Measurements from ENCODE around the gene MIDN.

Gene MIDN

DNA sequence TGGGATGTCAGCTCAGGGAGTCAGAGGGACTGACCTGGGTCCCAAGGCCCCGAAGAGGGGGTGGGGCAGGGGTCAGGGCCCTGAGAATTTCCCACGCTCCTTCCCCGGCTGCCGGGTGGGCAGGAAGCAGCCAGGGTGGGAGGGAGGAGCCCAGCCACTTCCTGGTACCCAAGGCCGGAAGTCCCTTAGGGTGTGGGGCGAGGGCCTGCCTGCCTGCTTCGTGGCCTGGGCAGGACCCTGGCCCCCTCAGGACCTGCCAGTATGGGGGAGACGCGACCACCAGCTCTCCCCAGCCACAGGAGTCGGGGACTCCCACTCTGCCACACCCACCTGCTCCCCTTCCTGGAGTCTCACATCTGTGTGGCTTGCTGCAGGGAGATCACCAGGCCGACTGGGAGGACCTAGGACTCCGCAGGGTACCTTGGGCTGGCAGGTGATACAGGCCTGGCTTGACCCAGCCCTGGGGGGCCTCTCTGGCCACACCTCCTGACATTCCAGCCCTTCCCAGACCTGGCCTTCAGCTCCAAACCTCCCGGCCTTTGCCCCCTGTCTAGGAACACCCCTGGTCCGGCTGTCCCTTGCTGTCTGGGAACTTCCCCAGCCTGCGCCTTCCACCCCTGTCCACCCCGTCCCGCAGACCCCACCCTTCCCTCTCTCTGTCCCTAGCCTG lies 11.0 kb downstream of the MIDN start:
- peak; percentile 59 to 85 (median 64) for DNase-seq

DNA sequence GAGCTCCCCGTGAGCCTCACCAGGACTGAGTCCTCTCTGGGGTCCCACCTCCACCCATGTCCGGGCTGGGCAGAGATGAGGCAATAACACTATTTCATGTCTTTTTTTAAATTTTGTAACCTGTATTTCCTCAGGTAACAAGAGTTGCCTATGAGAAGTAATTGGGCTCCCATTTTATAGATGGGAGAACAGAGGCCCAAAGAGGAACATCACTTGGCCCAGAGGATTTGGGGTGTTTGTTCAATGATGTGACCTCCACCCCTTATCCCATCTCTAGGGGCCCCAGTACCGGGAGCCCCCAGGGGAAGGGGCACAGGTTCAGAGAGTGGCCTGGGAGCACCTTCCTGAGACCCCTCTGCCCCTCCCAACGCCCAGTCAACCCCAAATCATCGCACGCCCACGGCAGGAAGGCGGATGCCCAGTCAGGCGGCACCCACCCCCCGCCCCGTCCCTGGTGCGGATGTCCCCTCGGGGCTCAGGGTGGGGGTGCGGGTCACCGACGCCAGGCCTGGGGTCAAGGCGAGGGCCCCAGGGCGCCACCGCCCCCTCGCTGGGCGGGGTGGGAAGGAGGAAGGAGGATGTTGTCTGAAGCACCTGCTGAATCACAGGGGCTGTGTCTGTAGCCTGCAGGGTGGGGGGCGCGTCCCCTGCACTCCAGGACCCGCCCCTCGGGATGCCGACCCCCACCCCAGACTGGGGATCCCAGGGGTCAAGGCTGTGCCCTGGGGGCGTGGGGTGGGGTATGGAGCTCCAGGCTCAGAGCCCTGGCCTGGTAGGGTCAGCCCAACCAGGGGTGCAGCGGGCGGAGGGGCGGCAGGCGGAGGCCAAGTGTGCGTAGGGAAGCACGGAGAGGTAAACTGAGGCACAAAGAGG lies 11.7 kb downstream of the MIDN start:
- DNase-seq = peak in 2 of 5 donors; percentile 58 to 64

- peak; percentile 95 to 99 (median 96) for DNase-seq
Observed at GRCh38 chr19:1260749-1261537, 12.6 kb downstream of the MIDN start.

DNA sequence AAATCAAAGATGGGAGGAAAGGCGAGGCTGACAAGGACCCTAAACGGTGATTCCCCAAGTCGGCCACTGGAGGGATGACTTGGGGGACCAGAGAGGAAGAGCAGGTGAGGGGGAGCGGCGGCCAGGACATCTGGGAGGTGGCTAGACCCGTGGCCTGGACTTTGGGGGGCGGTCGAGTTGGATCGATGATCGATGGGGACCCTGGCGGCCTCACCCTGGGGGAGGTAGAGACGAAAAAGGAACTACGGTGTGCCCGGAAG lies 13.1 kb downstream of the MIDN start:
- DNase-seq = peak in 1 of 5 donors; percentile 36

GRCh38 chr19:1261798-1262622 lies 13.6 kb downstream of the MIDN start:
- peak in 2 of 5 donors; percentile 47 to 53 for DNase-seq

GRCh38 chr19:1262623-1263123 lies 14.3 kb downstream of the MIDN start:
- no peak for DNase-seq

DNA sequence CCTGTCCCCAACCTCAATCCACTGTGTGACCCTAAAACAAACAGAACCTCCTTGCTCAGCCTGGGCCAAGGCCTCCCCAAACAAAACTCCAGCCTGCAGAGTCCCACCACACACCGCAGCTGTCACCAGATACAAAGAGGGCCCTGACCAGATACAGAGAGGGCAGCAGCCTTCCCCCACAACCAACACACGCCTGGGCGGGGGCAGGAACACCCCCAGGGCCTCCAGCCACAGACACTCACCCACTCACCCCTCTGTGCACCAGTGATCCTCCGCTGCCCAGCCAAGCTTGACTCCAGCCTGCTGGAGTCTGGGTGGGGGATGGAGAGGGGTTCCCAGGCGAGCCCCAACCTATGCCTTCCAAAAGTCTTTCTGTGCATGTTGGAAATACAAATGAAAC lies 14.8 kb downstream of the MIDN start:
- no peak for DNase-seq

DNA sequence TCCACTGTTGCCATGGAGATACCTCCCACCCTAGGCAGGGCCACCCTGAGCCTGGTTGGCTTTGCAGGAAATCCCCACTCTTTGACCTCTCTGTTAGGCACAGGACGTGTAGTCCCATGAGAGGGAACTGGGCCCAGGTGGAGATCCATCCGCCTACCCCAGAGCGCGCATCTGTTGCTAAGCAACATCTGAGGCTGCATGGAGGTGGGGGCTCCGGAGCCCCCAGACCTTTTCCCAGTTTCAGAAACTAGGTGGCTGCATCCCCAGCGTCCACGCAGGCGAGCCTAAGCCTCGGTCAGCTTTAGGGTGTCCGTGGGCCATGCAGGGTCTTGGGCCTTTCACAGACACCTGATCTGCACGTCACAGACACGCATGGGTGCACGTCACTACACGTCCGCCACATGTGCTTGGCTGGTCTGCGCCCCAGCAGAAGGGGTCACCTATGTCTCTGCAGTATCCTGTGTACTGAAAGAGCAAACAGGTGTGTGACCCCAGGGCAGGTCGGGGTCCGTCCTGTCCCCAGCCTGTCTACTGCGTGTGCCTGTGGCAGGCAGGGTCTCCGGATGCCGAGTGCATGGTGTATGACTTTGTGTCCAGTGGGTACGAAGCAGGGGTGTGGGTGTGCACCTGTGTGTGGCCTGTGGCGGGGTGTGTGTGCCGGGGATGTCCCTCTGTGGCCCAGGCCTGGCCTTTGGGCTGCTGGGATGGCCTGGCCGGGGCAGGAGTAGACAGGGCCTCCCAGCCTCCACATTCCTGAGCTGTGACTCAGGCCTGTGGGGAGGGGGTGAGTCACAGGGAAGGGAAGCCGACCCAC lies 16.6 kb downstream of the MIDN start:
- DNase-seq = no peak

GRCh38 chr19:1265615-1266128 lies 17.3 kb downstream of the MIDN start:
- no peak for DNase-seq

- DNase-seq = peak; percentile 73 to 90 (median 79)
Observed at GRCh38 chr19:1266129-1266915, 17.9 kb downstream of the MIDN start.

DNA sequence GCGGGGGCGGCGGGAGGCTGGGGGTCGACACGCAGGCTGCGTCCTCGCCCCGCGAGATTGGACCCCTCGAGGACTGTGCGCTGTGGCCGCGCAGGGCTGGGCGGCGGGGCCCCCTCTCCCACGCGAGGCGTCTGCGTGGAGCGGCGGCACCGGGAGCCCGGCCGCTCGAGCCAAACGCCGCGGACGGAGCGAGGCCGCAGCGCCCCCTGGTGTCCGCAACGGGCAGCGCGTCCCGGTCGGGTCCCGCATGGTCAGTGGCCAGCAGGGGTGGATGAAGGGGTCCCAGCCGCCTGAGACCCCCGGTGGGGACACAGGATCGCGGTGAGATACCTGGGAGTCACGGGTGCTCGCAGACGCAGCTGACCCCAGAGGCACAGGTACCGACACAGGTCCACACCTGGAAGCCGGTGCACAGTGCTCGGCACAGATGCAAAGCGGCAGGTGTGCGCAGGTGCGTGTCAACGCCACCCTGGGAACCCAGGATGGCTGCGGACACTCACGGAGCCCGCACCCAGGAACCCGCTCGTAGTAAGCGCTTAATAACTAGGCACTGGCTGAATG lies 18.6 kb downstream of the MIDN start:
- DNase-seq = peak; percentile 38 to 67 (median 57)

GRCh38 chr19:1267477-1268225 lies 19.3 kb downstream of the MIDN start:
- no peak for DNase-seq

DNA sequence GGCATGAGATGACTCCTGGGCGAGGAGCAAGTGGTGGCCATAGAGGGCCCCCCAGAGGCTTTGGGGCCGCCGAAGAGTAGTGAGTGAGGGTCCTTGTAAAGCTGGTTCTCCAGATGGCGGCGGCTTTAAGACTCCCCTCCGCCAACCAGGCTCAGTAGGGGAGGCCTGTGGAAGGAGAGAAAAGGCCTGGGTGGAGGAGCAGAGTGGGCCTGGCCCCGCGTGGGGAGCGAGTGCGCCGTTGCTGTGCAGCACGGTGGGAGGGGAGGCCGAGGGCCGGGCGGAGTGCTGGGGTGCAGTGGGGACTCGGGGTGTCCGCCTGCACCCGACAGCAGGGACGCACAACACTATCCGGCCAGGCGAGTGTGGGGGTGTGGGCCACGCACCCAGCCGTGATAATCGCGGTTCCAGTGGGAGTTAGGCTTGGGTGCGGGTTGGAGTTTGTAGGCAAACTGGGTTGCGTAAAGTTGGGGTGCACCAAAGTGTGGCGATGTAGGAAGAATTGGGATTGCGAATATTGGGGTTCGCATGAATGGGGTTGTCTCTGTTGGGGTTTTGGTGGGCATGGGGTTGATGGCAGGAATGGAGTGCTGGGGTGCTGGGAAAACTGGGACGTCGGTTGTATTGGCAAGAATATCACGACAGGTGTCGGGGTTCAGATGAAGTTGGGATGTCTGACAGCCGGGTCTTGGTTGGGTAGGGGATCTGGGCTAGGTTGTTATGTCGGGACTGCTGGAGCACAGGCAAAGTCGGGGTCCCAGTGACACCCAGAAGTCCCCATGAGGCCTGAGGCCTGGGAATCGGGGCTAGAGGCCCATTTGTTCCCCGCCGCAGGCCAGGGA lies 20.1 kb downstream of the MIDN start:
- DNase-seq = no peak

GRCh38 chr19:1269065-1269477 lies 20.7 kb downstream of the MIDN start, which contains the start of gene CIRBP:
Gene CIRBP (plus strand): TSS chr19:1269332. CDS start chr19:1270934, 1,602 bp downstream.
- peak; percentile 99 for DNase-seq

- peak; percentile 80 to 89 (median 84) for DNase-seq
Observed at GRCh38 chr19:1269478-1270212, 21.3 kb downstream of the MIDN start.

DNA sequence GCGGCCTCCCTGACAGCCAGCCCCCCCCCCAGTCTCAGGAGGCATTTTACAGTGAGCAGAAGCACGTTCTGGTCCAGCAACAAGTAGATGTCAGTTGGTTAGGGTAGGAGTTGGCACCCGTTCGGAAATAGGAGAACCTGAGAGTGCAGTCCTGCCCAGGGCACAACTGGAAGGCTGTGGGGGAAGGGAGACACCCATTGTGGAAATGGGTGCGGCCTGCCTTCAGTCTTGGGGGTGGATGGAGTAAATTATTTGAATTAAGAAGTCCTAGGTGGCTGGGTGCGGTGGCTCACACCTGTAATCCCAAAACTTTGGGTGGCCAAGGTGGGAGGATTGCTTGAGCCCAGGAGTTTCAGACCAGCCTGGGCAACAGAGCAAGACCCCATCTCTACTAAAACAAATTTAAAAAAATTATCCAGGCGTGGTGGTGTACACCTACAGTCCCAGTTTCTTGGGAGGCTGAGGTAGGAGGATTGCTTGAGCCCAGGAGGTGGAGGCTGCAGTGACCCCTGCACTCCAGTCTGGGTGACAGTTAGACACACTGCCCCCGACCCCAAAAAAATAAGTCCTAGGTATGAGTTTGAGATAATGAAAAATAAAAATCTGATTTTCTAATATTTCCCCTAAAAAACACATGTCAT lies 21.9 kb downstream of the MIDN start:
- no peak for DNase-seq

All from T-helper 1 cell (primary cell).